AG09309 (cell line): ENCODE measurements around the gene SLC25A22.
A peak's percentile ranks its signal among the peaks of the same experiment; 100 is the strongest.

ENCODE experiments used
- DNase-seq: peaks from one replicate; pipeline ENCODE4 v3.0.0-alpha.2; 2010; ENCODE audit warnings: low read depth
- H3K4me3 ChIP-seq: 2 replicates; pipeline ENCODE4 v1.5.1; 2011; ENCODE audit warnings: mild to moderate bottlenecking, low read depth, low read length, moderate library complexity; ENCODE audit not compliant: control insufficient read depth
- CTCF ChIP-seq: IDR thresholded peaks from 2 replicates; pipeline ENCODE4 v1.5.1; 2011; ENCODE audit warnings: mild to moderate bottlenecking, low read depth, low read length, inconsistent platforms; ENCODE audit not compliant: insufficient read depth, control insufficient read depth; ENCODE audit errors: missing control alignments

Gene SLC25A22

GRCh38 chr11:748007-748359 is 50.1 kb downstream of the SLC25A22 start:
- no peak for DNase-seq
- peak overlapping the region; percentile 62 for H3K4me3 ChIP-seq
- TF ChIP-seq CTCF = no peak

- DNase-seq = peak; percentile 10
- H3K4me3 ChIP-seq = peak within 1 kb of the TSS; percentile 62
- peak; percentile 16 for TF ChIP-seq CTCF
Measured at GRCh38 chr11:747158-748006, 50.7 kb downstream of the SLC25A22 start, which contains the start of gene TALDO1. TALDO1 (plus strand) TSS chr11:747464; CDS start chr11:747482, 18 bp downstream.

GRCh38 chr11:746289-747157 is 51.6 kb downstream of the SLC25A22 start:
- peak overlapping the region; percentile 60 for H3K4me3 ChIP-seq
- TF ChIP-seq CTCF = no peak
- no peak for DNase-seq

GRCh38 chr11:745428-745827 is 52.7 kb downstream of the SLC25A22 start:
- no peak overlapping the region for H3K4me3 ChIP-seq
- no peak for DNase-seq
- no peak for TF ChIP-seq CTCF

- H3K4me3 ChIP-seq = no peak overlapping the region
- DNase-seq = no peak
- TF ChIP-seq CTCF = no peak
Measured at GRCh38 chr11:742571-743201, 55.4 kb downstream of the SLC25A22 start.

GRCh38 chr11:742156-742546 is 55.9 kb downstream of the SLC25A22 start:
- H3K4me3 ChIP-seq = no peak overlapping the region
- DNase-seq = no peak

More at GRCh38 chr11:742156-742546, 55.9 kb downstream of the SLC25A22 start:
- TF ChIP-seq CTCF = no peak
